Caco-2 (cell line): ENCODE results near the gene C1orf226. TPM values are rescaled to one million over a fixed set of nuclear protein-coding genes. Genes with fewer than 3 reads are reported as not detected.

Source experiments
- BruUV-seq: library from RNA; stranded (reverse); fragments of 400-500 nt; replicated peaks from 2 replicates; lab custom pipeline; 2021; lab: Mats Ljungman, UMichigan
- CTCF ChIA-PET: fragments of 300-600 bp; sonication (Branson Sonifier 250); formaldehyde crosslinking; loops from one replicate; lab custom pipeline; 2022; ENCODE audit warnings: antibody characterized with exemption; lab: Charles Lee
- POLR2A ChIA-PET: fragments of 300-600 bp; sonication (Branson Sonifier 250); formaldehyde crosslinking; loops from one replicate; lab custom pipeline; 2022; ENCODE audit warnings: antibody characterized with exemption; lab: Charles Lee
- DNase-seq, 2 experiments: peaks; one replicate each; pipeline versions ENCODE4 v3.0.0 to v3.0.0-alpha.2; 2020 to 2022
- H3K27me3 ChIP-seq: replicated peaks from 2 replicates; pipeline ENCODE4 v1.6.0; 2011; ENCODE audit warnings: low read length; ENCODE audit not compliant: control insufficient read depth, insufficient read depth
- H3K36me3 ChIP-seq: 2 replicates; pipeline ENCODE4 v1.5.1; 2011; ENCODE audit warnings: low read length; ENCODE audit not compliant: control insufficient read depth, insufficient read depth
- H3K4me1 ChIP-seq: fragments of 250-450 bp; sonication (Bioruptor Pico); 2 replicates; pipeline ENCODE4 v1.5.1; 2020; ENCODE audit warnings: mild to moderate bottlenecking
- H3K4me3 ChIP-seq: 2 replicates; pipeline ENCODE4 v1.5.1; 2011; ENCODE audit warnings: low read depth, mild to moderate bottlenecking, control low read depth, low read length
- H3K9me3 ChIP-seq: fragments of 250-450 bp; sonication (Bioruptor Pico); 2 replicates; pipeline ENCODE4 v1.5.1; 2020; ENCODE audit warnings: mild to moderate bottlenecking, moderate library complexity
- H3K27ac Mint-ChIP-seq: one replicate; pipeline ENCODE4 v1.8.0; 2022; ENCODE audit warnings: mixed read lengths; ENCODE audit not compliant: unreplicated experiment
- H3K27me3 Mint-ChIP-seq: one replicate; pipeline ENCODE4 v1.8.0; 2022; ENCODE audit warnings: mixed read lengths; ENCODE audit not compliant: insufficient read depth, unreplicated experiment
- H3K36me3 Mint-ChIP-seq: one replicate; pipeline ENCODE4 v1.8.0; 2022; ENCODE audit warnings: mild to moderate bottlenecking, mixed read lengths; ENCODE audit not compliant: insufficient read depth, unreplicated experiment
- H3K4me1 Mint-ChIP-seq: one replicate; pipeline ENCODE4 v1.8.0; 2022; ENCODE audit warnings: low read depth, mixed read lengths; ENCODE audit not compliant: unreplicated experiment
- H3K4me3 Mint-ChIP-seq: one replicate; pipeline ENCODE4 v1.8.0; 2022; ENCODE audit warnings: mild to moderate bottlenecking, moderate library complexity, mixed read lengths; ENCODE audit not compliant: unreplicated experiment
- H3K9me3 Mint-ChIP-seq: one replicate; pipeline ENCODE4 v1.8.0; 2022; ENCODE audit warnings: mixed read lengths; ENCODE audit not compliant: unreplicated experiment
- CTCF ChIP-seq, 2 experiments: fragments of 200-600 bp in 1 of 2; IDR thresholded peaks; 1 replicate in 1 of 2; 2 replicates in 1 of 2; pipeline versions ENCODE4 v1.5.1 to v1.8.0; 2011 to 2022; ENCODE audit warnings: antibody characterized with exemption in 1 of 2, control low read depth in 1 of 2, inconsistent platforms in 1 of 2, low read depth in 1 of 2, low read length in 1 of 2, mild to moderate bottlenecking in 1 of 2, moderate library complexity in 1 of 2; ENCODE audit not compliant: insufficient read depth in 1 of 2, severe bottlenecking in 1 of 2, unreplicated experiment in 1 of 2
- intact Hi-C: fragments of 100-400 bp; cut with micrococcal nuclease; formaldehyde crosslinking; loops from one replicate; pipeline ENCODE4 v1.10.0; 2022; ENCODE audit not compliant: unreplicated experiment
- total RNA-seq: library from RNA; stranded (reverse); gene quantifications from 2 replicates; pipeline ENCODE4 v1.2.3, GENCODE V29; 2022

The C1orf226 gene
- total RNA-seq, 1 experiment from 2014 or later = 7.3 TPM

GRCh38 chr1:162389971-162390370 lies 8.4 kb downstream of the C1orf226 start:
- Mint-ChIP-seq H3K4me1 (peaks cover 14% of the 10 kb centered on the region), H3K27ac (no peak overlapping the region), H3K36me3 (no peaks in the 10 kb centered on the region), H3K27me3 (no peaks in the 10 kb centered on the region), H3K9me3 (no peaks in the 10 kb centered on the region), H3K4me3 (no peak overlapping the region)
- Histone ChIP-seq H3K36me3 (no peaks in the 10 kb centered on the region; the same call in 1 of the 2 replicates), H3K27me3 (no peaks in the 10 kb centered on the region), H3K4me1 (peaks cover 8% of the 10 kb centered on the region), H3K9me3 (no peaks in the 10 kb centered on the region), H3K4me3 (no peak overlapping the region)
- no TSS peak for BruUV-seq
- ChIA-PET POLR2A (interaction anchor here (0.5 to 0.9 kb wide), 2 partner anchors 9 to 18 kb away, joined by 3 read pairs; partner anchors contain the start of gene C1orf226), CTCF (no interaction called here)
- DNase-seq = no peak
- no peak for TF ChIP-seq CTCF (IDR thresholded peaks at IDR 0.05; ENCODE audit: insufficient read depth in 1 of 2, low read depth in 1 of 2, low read length in 1 of 2, severe bottlenecking in 1 of 2, unreplicated experiment in 1 of 2)
- intact Hi-C loops = loop anchor here (10.0 kb wide), 1 partner anchor 195 kb away; no protein-coding TSS in a partner anchor

DNA sequence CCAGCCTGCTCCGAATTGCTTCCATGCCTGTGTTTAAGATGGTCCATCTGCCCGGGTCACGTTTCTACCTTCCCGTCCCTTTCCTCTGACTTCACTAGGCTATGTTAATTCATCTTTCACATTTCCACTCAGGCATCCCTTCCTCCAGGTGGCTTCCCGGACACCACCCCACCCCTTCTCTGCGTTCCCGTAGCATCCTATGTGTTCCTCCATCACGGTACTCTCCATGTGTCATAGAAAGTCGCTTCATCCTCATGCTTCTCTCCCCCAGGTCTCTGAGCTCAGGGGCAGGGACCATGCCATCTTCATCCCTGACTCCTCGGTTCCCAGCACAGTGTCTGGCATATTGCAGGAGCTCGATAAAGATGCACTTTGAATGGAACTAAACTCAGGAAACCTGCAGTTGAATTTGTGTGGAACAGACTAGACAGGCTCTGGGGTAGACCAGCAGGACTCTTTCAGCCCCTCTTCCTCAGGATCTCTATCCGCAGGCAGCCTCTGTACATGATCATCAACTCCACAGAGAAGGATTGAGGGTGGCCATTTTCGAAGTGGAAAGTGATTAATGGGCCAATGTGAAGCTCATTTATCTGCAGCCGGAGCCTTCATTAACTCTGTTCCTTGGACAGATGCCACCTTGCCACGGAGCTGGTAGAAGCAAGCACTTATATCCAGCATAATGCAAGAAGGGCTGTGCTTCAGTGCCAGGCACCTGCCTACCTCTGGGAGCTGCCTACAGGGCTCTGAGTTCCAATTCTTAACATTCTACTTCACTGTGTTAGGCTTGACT lies 9.1 kb downstream of the C1orf226 start:
- H3K9me3 Mint-ChIP-seq = no peaks in the 10 kb centered on the region
- H3K27ac Mint-ChIP-seq = no peak overlapping the region
- TF ChIP-seq CTCF (IDR thresholded peaks at IDR 0.05; ENCODE audit: insufficient read depth in 1 of 2, low read depth in 1 of 2, low read length in 1 of 2, severe bottlenecking in 1 of 2, unreplicated experiment in 1 of 2) = no peak
- H3K4me3 Mint-ChIP-seq = no peak overlapping the region
- POLR2A ChIA-PET = interaction anchor here (0.9 kb wide), 1 partner anchor 9 kb away, joined by 3 read pairs; the partner anchor contains the start of gene C1orf226
- H3K27me3 ChIP-seq = no peaks in the 10 kb centered on the region
- no peaks in the 10 kb centered on the region for H3K36me3 Mint-ChIP-seq
- CTCF ChIA-PET = interaction anchor here (0.8 to 1.7 kb wide), 2 partner anchors 9 to 106 kb away, joined by 3 to 10 read pairs; partner anchors contain the start of gene C1orf226
- BruUV-seq = no TSS peak
- H3K4me1 Mint-ChIP-seq = peaks cover 14% of the 10 kb centered on the region
- H3K4me1 ChIP-seq = peaks cover 8% of the 10 kb centered on the region
- no peak overlapping the region for H3K4me3 ChIP-seq
- DNase-seq = no peak
- H3K27me3 Mint-ChIP-seq = no peaks in the 10 kb centered on the region
- intact Hi-C loops = no loop called here
- H3K36me3 ChIP-seq = no peaks in the 10 kb centered on the region
- no peaks in the 10 kb centered on the region for H3K9me3 ChIP-seq

DNA sequence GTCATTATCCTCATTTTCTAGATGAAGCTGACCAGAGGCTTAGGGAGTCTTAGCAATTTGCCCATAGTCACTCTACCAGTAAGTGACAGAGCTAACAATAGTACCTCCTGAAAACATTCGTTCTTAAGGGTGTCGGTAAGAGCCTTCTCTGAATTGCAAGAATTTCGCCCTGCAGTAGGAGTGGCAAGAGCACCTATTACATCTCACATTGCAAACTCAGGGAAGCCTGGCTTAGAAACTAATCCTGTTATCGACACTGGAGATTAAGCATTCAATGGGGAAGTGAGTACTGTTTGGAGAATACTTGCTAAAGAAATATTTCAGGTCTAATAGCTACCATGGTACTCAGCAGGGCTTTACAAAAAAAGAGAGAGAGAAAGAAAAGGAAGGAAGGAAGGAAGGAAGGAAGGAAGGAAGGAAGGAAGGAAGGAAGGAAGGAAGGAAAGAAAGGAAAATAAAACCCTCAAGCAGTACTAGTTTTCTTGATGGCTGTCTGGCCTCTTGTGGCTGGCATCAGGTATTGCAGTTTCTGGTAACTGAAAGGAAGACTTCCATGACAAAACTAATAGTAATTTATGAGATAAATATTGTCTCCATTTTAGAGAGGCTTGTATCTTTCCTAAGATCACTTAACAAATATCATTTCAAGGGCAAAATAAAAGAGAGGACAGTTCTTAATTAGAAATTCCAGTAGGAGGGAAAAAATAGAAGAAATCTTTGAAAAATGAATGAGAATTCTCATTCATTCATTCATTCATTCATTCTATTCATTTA lies 10.4 kb downstream of the C1orf226 start:
- DNase-seq = peak in 1 of 2 experiments; percentile 42
- no peaks in the 10 kb centered on the region for H3K36me3 ChIP-seq
- H3K4me3 ChIP-seq = no peak overlapping the region
- peak overlapping the region; percentile 4 for H3K4me3 Mint-ChIP-seq
- H3K4me1 Mint-ChIP-seq = peaks cover 14% of the 10 kb centered on the region
- ChIA-PET CTCF (interaction anchor here (1.0 to 1.7 kb wide), 3 partner anchors 11 to 336 kb away, joined by 3 to 14 read pairs (median 10); partner anchors contain the start of gene C1orf226), POLR2A (interaction anchor here (0.7 kb wide), 1 partner anchor 465 kb away, joined by 3 read pairs; no protein-coding TSS in a partner anchor)
- H3K4me1 ChIP-seq = peaks cover 8% of the 10 kb centered on the region
- TF ChIP-seq CTCF (IDR thresholded peaks at IDR 0.05; ENCODE audit: insufficient read depth in 1 of 2, low read depth in 1 of 2, low read length in 1 of 2, severe bottlenecking in 1 of 2, unreplicated experiment in 1 of 2) = peak; percentile 64 to 88
- no peak overlapping the region for H3K27ac Mint-ChIP-seq
- H3K36me3 Mint-ChIP-seq = no peaks in the 10 kb centered on the region
- H3K27me3 ChIP-seq = no peaks in the 10 kb centered on the region
- H3K9me3 Mint-ChIP-seq = no peaks in the 10 kb centered on the region
- intact Hi-C loops = loop anchor here (1.0 to 2.0 kb wide), 3 partner anchors 35 to 336 kb away; no protein-coding TSS in a partner anchor
- no peaks in the 10 kb centered on the region for H3K9me3 ChIP-seq
- BruUV-seq = no TSS peak
- peaks cover 8% of the 10 kb centered on the region for H3K27me3 Mint-ChIP-seq
